Type B pancreatic cell (in vitro differentiated cells): ENCODE measurements around the gene NAT14. TPM values are rescaled to one million over a fixed set of nuclear protein-coding genes. Genes with fewer than 3 reads are reported as not detected.

Source experiments
- DNase-seq: peaks from one replicate; pipeline ENCODE4 v3.0.0; 2021; ENCODE audit warnings: mixed read lengths; ENCODE audit not compliant: unreplicated experiment; ENCODE audit errors: extremely low spot score
- H3K27ac Mint-ChIP-seq: 2 replicates; pipeline ENCODE4 v1.8.0; 2021; ENCODE audit warnings: mild to moderate bottlenecking, mixed read lengths
- H3K27me3 Mint-ChIP-seq: 2 replicates; pipeline ENCODE4 v1.8.0; 2021; ENCODE audit warnings: mixed read lengths
- H3K36me3 Mint-ChIP-seq: 2 replicates; pipeline ENCODE4 v1.8.0; 2021; ENCODE audit warnings: mixed read lengths
- H3K4me1 Mint-ChIP-seq: one replicate; pipeline ENCODE4 v1.8.0; 2021; ENCODE audit warnings: mixed read lengths; ENCODE audit not compliant: unreplicated experiment
- H3K4me3 Mint-ChIP-seq: 2 replicates; pipeline ENCODE4 v1.8.0; 2021; ENCODE audit warnings: mild to moderate bottlenecking, mixed read lengths
- H3K9me3 Mint-ChIP-seq: 2 replicates; pipeline ENCODE4 v1.8.0; 2021; ENCODE audit warnings: mixed read lengths
- total RNA-seq: library from RNA; stranded (reverse); gene quantifications from 2 replicates; pipeline ENCODE4 v1.2.1, GENCODE V29; 2021; ENCODE audit warnings: low replicate concordance
- TF ChIP-seq, protein P1 (sequence below): fragments of 200-600 bp; sonication (generic); conservative IDR thresholded peaks from 2 replicates; pipeline ENCODE4 v1.5.0; 2021; ENCODE audit warnings: antibody characterized with exemption, mild to moderate bottlenecking

The NAT14 gene
- total RNA-seq, 1 donor from 2014 or later = 64.3 TPM

DNA sequence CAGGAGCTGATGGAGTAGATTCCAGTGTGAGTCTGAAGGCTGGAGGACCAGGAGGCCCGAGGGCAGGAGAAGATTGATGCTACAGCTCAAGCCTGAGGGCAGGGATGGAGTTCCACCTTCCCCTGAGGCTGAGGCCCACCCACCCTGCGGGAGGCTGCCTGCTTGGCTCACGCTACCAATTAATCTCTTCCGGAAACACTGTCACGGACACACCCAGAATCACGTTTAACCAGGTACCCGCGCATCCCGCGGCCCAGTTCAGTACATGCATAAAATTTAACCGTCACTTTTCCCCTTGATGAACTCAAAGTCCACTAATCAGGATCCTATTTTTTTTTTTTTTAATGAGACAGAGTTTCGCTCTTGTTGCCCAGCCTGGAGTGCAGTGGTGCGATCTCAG, 13.7 kb upstream of the NAT14 start:
- TF ChIP-seq, protein P1, sequence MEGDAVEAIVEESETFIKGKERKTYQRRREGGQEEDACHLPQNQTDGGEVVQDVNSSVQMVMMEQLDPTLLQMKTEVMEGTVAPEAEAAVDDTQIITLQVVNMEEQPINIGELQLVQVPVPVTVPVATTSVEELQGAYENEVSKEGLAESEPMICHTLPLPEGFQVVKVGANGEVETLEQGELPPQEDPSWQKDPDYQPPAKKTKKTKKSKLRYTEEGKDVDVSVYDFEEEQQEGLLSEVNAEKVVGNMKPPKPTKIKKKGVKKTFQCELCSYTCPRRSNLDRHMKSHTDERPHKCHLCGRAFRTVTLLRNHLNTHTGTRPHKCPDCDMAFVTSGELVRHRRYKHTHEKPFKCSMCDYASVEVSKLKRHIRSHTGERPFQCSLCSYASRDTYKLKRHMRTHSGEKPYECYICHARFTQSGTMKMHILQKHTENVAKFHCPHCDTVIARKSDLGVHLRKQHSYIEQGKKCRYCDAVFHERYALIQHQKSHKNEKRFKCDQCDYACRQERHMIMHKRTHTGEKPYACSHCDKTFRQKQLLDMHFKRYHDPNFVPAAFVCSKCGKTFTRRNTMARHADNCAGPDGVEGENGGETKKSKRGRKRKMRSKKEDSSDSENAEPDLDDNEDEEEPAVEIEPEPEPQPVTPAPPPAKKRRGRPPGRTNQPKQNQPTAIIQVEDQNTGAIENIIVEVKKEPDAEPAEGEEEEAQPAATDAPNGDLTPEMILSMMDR = no peak
- H3K9me3 Mint-ChIP-seq = no peaks in the 10 kb centered on the region
- H3K27ac Mint-ChIP-seq = no peak overlapping the region
- no peaks in the 10 kb centered on the region for H3K36me3 Mint-ChIP-seq
- H3K4me1 Mint-ChIP-seq = peaks cover 6% of the 10 kb centered on the region
- H3K4me3 Mint-ChIP-seq = no peak overlapping the region
- no peak for DNase-seq
- peaks cover 7% of the 10 kb centered on the region for H3K27me3 Mint-ChIP-seq

DNA sequence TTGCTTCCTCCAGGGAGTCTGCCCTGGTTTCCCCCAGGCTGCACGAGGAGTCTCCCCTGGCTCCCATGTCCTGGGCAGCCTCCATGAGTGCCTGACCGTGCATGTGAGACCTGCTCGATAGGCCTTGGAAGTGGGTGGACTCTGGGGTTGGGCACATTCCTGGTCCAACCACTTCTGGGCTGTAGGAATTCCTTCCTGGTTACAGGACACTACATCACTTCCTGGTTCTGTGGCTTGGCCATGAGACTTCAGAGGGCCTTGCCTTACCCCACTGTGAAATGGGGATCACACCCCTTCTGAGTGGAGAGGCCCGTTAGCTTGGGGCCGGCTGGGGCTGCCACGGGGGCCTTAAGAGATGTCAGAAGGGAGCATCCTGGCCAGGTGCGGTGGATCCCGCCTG, 12.5 kb upstream of the NAT14 start:
- no peak for DNase-seq
- TF ChIP-seq, protein P1 = no peak
- Mint-ChIP-seq H3K36me3 (no peaks in the 10 kb centered on the region), H3K27ac (peak overlapping the region; percentile 29), H3K9me3 (no peaks in the 10 kb centered on the region), H3K4me3 (no peak overlapping the region), H3K27me3 (peaks cover under 1% of the 10 kb centered on the region), H3K4me1 (peaks cover 6% of the 10 kb centered on the region)

DNA sequence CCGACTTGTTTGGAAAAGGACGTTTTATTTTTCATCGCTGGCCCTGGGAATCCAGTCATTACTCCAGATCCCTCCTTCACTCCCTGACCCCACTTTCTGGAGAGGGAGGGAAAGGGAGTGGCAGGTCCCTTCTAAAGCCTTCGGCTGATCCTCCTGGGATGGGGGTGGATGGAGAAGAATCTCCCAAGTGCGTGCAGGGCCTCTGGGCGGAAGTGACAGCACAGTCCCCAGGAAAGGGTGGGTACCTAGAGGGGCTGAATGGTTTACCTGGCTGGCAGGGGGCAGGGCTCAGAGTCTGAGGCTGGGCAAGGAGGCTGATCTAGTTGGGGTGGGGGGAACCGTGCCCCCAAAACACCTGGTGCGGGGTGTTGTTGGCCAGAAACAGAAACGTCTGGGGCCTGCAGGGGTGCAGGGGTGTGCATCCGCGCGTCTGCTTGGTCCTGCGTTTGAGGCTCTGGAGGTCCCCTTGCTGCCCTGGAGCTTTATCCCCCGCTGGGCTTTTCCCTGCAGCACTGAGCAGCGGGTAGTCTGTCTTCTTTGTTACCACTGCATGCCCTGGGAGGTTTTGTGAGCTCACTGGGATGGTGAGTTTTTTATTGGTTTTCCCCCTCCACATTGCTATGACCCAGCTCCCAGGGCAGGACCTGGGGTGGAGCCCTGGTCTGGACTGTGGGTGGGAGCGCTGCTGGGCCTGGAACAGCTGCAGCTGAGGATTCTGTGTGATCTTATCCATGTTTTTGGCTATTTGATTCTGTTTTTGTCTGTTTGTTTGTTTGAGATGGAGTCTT, 11.6 kb upstream of the NAT14 start:
- H3K27ac Mint-ChIP-seq = no peak overlapping the region
- no peaks in the 10 kb centered on the region for H3K9me3 Mint-ChIP-seq
- H3K4me3 Mint-ChIP-seq = no peak overlapping the region
- H3K4me1 Mint-ChIP-seq = peaks cover 14% of the 10 kb centered on the region
- TF ChIP-seq, protein P1 = no peak
- no peaks in the 10 kb centered on the region for H3K36me3 Mint-ChIP-seq
- H3K27me3 Mint-ChIP-seq = no peaks in the 10 kb centered on the region
- no peak for DNase-seq

DNA sequence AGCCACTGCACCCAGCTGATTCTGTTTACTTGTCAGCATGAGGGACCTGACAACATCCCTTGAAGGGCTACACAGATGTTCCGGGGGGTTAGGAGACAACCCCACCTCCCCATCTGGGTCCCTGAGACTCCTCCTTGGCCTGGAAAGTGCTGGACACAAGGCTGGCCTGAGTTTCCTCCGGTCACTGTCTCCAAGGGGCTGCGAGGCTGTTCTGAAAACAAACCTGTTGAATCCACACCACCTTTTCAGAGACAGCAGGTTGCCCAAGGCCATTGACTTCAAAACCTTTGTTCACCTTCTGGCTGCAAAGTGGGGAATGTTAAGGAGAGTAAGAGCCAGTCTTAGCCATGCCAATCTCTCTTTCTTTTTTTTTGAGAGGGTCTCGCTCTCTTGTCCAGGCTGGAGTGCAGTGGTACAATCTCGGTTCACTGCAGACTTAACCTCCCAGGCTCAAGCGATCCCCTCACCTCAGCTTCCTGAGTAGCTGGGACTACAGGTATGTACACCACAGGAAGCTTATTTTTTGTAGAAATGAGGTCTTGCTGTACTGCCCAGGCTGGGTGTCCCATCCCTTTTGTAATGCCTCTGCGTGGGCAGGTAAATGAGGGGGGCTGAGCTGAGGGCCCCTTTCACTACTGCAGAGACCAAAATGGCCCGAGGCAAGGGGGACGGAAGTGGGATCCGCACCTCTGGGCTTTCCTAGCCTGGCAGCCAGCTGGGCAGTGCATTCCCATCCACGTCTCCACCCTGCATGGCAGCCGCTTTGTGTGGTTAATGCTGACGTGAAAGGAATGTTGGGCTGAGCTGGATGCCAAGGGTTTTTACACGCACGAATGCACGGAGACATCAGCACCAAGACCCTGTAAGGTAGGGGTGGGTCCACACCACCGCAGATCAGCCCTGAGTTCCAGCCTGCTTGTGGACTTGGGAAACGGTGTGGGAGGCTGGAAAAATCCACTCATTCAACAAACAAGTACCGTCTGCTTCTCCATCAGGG, 10.4 kb upstream of the NAT14 start:
- Mint-ChIP-seq H3K4me3 (peak overlapping the region; percentile 44), H3K27me3 (no peaks in the 10 kb centered on the region), H3K9me3 (no peaks in the 10 kb centered on the region), H3K36me3 (no peaks in the 10 kb centered on the region), H3K4me1 (peaks cover 26% of the 10 kb centered on the region), H3K27ac (peak overlapping the region; percentile 43)
- DNase-seq = no peak
- TF ChIP-seq, protein P1 = no peak

DNA sequence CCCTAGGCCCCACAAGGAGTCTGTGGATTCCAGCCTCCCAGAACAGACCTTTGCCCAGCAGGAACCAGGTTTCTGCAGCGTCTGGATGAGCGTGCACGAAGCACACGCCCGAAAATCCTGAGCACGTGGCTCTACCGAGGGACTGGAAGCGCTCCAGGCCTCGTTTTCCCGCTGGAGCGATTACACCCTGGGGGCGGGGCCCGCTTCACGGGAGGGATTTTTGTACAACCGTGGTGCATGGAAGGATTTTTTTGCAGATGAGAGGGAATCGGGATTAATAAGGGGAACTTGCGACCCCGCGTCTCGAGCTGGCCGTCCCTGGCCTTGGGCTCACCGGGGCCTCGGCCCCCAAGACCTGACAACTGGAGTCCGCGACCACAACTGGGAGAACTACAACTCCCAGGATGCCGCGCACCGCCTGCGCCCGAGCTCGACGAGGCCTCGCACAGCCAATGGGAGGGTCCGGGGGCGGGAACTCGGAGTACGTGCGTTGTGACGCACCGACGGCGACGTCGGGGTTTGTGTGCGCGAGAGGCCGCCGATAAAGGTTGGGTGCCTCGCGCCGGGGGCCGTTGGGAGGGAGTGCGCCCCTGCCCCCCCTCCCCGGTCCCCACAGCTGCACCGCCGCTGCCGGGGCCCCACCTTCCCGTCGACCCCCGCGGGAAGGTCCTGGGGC, 8.8 kb upstream of the NAT14 start, which contains the start of gene ZNF628:
TSS of gene ZNF628 (plus strand) at position 518 of the 676 bp plus-strand sequence. CDS start 3,294 bp downstream, outside the sequence.
- Mint-ChIP-seq H3K4me3 (peak within 1 kb of the TSS; percentile 95), H3K27me3 (no peaks in the 10 kb centered on the region), H3K9me3 (no peaks in the 10 kb centered on the region), H3K27ac (peak within 1 kb of the TSS; percentile 94), H3K36me3 (no peaks in the 10 kb centered on the region), H3K4me1 (peaks cover 26% of the 10 kb centered on the region)
- peak; percentile 98 for DNase-seq
- TF ChIP-seq, protein P1 = no peak
